Smooth muscle cell of bladder (primary cell): ENCODE data around the gene JAG1. TPM values are rescaled to one million over a fixed set of nuclear protein-coding genes. Genes with fewer than 3 reads are reported as not detected.

Experiments used
- total RNA-seq: library from RNA; depleted of rRNA; stranded (reverse); fragments of >200 nt; gene quantifications from 2 replicates; pipeline ENCODE4 v1.2.3, GENCODE V29; 2014

Gene JAG1
- 19.1 and 26.6 TPM in 2 replicates for total RNA-seq

GRCh38 chr20:10673842-10674683 is at the start of gene JAG1:
Gene JAG1, minus strand, starts transcription at chr20:10673999. Its CDS starts 469 bp downstream, at chr20:10673530.

Other genes with a start within 250 kb of the JAG1 start
- gene MKKS, start 239.8 kb downstream of the JAG1 start, total RNA-seq, result 3.7 and 4.6 TPM in 2 replicates
- gene SLX4IP, start 238.7 kb downstream of the JAG1 start, total RNA-seq, result 3.7 and 3.8 TPM in 2 replicates